Measurements from ENCODE around the gene ABHD3. TPM values are rescaled to one million over a fixed set of nuclear protein-coding genes. Genes with fewer than 3 reads are reported as not detected.
A peak's percentile ranks its signal among the peaks of the same experiment; 100 is the strongest.
"Not testable (repeated sequence)": the region's sequence is repeated elsewhere in the genome, so short reads cannot be mapped to it uniquely, and the experiment has no call there.

The ABHD3 gene
- total RNA-seq, 1 donor from 2014 or later: 12.7 TPM

DNA sequence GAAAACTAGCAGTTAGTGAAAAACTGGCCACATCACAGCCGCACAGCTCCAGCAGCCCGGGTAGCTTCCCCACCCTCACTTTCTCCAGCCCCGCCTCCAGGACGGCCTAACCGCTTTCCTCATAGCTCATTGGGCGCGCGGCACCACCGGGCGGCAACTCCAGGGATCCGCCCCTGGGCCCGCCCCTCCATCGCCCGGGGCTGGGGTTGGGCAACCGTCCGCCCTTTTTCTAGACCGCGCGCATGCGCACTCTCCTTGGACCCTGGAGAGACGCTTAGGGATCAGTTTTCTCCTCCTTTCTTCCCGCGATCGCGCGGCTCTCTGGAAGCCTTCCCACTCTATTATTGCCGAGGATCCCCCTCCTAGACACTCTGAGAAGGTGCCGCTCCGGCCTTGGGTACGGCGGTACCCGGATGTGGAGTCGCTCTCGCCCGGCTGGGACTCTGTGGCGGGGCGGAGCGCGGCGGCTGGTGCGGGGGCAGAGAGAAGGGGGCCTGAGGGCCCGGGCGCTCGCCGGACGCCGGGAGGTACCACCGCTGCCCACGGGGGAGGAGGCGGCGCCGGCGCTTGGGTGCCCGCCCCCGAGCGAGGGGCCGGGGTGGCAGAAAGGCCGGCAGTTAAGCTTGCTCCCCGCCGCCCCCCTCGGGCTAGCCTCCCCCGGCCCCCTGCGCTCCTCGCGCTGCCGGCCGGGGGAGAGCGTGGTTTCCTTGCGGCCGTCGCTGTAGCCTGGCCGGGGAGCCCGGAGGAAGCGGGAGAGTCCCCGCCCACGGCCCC is 36.2 kb upstream of the ABHD3 start, which contains the start of gene MIB1:
Gene MIB1, plus strand, starts transcription at position 255 of the 774 bp plus-strand sequence. CDS start 792 bp downstream, outside the sequence.
- Mint-ChIP-seq H3K27me3 (ENCODE audit: unreplicated experiment) (peaks cover 17% of the 10 kb centered on the region), H3K4me3 (ENCODE audit: unreplicated experiment) (peak within 1 kb of the TSS; percentile 89), H3K9me3 (ENCODE audit: unreplicated experiment) (peaks cover 18% of the 10 kb centered on the region), H3K27ac (ENCODE audit: unreplicated experiment) (peak within 1 kb of the TSS; percentile 98), H3K4me1 (ENCODE audit: low read depth, unreplicated experiment) (peaks cover 16% of the 10 kb centered on the region), H3K36me3 (ENCODE audit: unreplicated experiment) (peaks cover 11% of the 10 kb centered on the region)
- DNase-seq: peak; percentile 100
- TF ChIP-seq, protein P1, sequence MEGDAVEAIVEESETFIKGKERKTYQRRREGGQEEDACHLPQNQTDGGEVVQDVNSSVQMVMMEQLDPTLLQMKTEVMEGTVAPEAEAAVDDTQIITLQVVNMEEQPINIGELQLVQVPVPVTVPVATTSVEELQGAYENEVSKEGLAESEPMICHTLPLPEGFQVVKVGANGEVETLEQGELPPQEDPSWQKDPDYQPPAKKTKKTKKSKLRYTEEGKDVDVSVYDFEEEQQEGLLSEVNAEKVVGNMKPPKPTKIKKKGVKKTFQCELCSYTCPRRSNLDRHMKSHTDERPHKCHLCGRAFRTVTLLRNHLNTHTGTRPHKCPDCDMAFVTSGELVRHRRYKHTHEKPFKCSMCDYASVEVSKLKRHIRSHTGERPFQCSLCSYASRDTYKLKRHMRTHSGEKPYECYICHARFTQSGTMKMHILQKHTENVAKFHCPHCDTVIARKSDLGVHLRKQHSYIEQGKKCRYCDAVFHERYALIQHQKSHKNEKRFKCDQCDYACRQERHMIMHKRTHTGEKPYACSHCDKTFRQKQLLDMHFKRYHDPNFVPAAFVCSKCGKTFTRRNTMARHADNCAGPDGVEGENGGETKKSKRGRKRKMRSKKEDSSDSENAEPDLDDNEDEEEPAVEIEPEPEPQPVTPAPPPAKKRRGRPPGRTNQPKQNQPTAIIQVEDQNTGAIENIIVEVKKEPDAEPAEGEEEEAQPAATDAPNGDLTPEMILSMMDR (IDR thresholded peaks at IDR 0.05; ENCODE audit: partially characterized antibody, unreplicated experiment): no peak

DNA sequence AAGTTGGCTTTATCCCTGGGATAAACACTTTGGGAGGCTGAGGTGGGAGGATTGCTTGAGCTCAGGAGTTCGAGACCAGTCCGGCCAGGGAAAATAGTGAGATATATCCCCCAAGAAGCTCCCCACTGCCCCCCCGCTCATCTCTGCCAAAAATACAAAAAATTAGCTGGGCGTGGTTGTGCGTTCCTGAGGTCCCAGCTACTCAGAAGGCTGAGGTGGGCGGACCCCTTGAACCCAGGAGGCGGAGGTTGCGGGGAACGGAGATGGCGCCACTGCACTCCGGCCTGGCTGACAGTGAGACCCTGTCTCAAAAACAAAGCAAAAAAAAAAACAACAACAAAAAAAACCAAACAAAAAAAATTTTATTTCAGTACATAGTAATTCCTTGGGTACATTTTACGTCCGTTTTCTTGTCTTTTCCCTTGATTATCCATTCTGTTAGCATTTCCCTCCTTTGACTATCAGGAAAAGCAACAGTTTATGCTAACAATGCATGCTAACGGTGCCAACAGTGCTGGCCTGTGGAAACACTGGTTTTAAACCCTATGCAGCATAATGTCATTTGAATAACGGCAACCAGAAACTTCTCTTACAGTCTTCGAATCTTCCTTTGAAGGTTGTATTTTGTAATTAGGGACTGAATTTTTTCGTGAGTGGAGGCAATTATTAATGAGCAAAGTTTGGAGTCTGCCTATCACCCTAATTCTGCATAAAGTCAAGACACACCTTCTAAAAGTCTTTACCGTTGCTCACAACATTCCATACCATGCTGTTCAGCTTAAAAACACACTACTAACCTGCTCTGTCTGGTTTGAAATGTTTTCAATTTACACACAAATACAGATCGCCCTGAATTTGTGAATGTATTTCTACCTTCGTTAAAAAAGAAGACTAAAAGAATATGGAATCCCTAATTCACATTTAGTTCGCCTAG is 35.3 kb upstream of the ABHD3 start:
- Mint-ChIP-seq H3K27ac (ENCODE audit: unreplicated experiment) (peak overlapping the region; percentile 80), H3K4me1 (ENCODE audit: low read depth, unreplicated experiment) (peaks cover 13% of the 10 kb centered on the region), H3K4me3 (ENCODE audit: unreplicated experiment) (peak overlapping the region; percentile 85), H3K36me3 (ENCODE audit: unreplicated experiment) (peaks cover 13% of the 10 kb centered on the region), H3K9me3 (ENCODE audit: unreplicated experiment) (peaks cover 20% of the 10 kb centered on the region), H3K27me3 (ENCODE audit: unreplicated experiment) (peaks cover 17% of the 10 kb centered on the region)
- DNase-seq: no peak
- TF ChIP-seq, protein P1 (IDR thresholded peaks at IDR 0.05; ENCODE audit: partially characterized antibody, unreplicated experiment): no peak

DNA sequence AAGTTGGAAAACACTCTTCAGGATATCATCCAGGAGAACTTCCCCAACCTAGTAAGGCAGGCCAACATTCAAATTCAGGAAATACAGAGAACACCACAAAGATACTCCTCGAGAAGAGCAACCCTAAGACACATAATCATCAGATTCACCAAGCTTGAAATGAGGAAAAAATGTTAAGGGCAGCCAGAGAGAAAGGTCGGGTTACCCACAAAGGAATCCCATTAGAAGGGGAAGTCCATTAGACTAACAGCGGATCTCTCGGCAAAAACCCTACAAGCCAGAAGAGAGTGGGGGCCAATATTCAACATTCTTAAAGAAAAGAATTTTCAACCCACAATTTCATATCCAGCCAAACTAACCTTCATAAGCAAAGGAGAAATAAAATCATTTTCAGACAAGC is 32.4 kb upstream of the ABHD3 start:
- H3K27ac Mint-ChIP-seq (ENCODE audit: unreplicated experiment); H3K4me1 Mint-ChIP-seq (ENCODE audit: low read depth, unreplicated experiment); H3K4me3 Mint-ChIP-seq (ENCODE audit: unreplicated experiment); DNase-seq: not testable (repeated sequence)
- H3K27me3 Mint-ChIP-seq (ENCODE audit: unreplicated experiment): peaks cover 12% of the 10 kb centered on the region
- peaks cover 17% of the 10 kb centered on the region for H3K9me3 Mint-ChIP-seq (ENCODE audit: unreplicated experiment)
- peaks cover 17% of the 10 kb centered on the region for H3K36me3 Mint-ChIP-seq (ENCODE audit: unreplicated experiment)

DNA sequence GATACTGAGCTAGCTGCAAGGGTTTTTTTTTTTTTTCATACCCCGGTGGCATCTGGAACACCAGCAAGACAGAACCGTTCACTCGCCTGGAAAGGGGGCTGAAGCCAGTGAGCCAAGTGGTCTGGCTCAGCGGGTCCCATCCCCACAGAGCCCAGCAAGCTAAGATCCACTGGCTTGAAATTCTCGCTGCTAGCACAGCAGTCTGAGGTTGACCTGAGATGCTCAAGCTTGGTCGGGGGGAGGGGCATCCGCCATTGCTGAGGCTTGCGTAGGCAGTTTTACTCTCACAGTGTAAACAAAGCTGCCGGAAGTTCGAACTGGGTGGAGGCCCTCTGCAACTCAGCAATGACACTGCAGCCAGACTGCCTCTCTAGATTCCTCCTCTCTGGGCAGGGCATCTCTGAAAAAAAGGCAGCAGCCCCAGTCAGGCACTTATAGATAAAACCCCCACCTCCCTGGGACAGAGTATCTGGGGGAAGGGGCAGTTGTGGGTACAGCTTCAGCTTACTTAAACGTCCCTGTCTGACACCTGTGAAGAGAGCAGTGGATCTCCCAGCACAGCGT is 31.0 kb upstream of the ABHD3 start:
- no peak overlapping the region for H3K27ac Mint-ChIP-seq (ENCODE audit: unreplicated experiment)

DNA sequence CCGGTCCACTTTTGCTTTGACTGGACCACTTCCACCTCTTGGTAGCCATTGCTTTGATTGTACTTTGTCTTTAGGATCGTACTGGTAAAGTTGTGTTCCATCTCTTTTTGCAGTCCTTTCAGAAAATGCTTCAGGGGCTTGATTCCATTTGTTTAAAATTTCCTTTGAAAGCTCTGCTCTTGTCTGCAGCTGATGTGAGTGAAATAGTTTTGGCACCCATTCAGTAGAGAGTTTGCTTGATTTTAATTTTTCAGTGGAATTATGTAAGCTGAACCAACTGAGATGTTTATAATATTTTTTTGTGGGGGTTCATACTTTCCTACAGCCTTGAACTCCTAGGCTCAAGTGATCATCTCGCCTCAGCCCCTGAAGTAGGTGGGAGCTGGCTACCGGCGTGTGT is 28.4 kb upstream of the ABHD3 start:
- Mint-ChIP-seq H3K9me3 (ENCODE audit: unreplicated experiment) (peaks cover 6% of the 10 kb centered on the region), H3K4me3 (ENCODE audit: unreplicated experiment) (no peak overlapping the region), H3K27me3 (ENCODE audit: unreplicated experiment) (peaks cover 3% of the 10 kb centered on the region), H3K4me1 (ENCODE audit: low read depth, unreplicated experiment) (no peaks in the 10 kb centered on the region), H3K27ac (ENCODE audit: unreplicated experiment) (no peak overlapping the region), H3K36me3 (ENCODE audit: unreplicated experiment) (peaks cover 17% of the 10 kb centered on the region)
- TF ChIP-seq, protein P1 (IDR thresholded peaks at IDR 0.05; ENCODE audit: partially characterized antibody, unreplicated experiment): no peak
- no peak for DNase-seq

More for the DNA sequence above, 31.0 kb upstream of the ABHD3 start:
- H3K9me3 Mint-ChIP-seq (ENCODE audit: unreplicated experiment): peaks cover 13% of the 10 kb centered on the region
- TF ChIP-seq, protein P1 (IDR thresholded peaks at IDR 0.05; ENCODE audit: partially characterized antibody, unreplicated experiment): no peak
- DNase-seq: peak; percentile 32
- H3K4me1 Mint-ChIP-seq (ENCODE audit: low read depth, unreplicated experiment): peaks cover 6% of the 10 kb centered on the region
- H3K36me3 Mint-ChIP-seq (ENCODE audit: unreplicated experiment): peaks cover 17% of the 10 kb centered on the region
- H3K4me3 Mint-ChIP-seq (ENCODE audit: unreplicated experiment): no peak overlapping the region
- H3K27me3 Mint-ChIP-seq (ENCODE audit: unreplicated experiment): peaks cover 8% of the 10 kb centered on the region
